NCI-H1417 (cell line): ENCODE data around the gene LGR4.

Experiments used
- DNase-seq, 3 experiments: peaks; one replicate each; lab custom pipeline; 2025; lab: John Stamatoyannopoulos, UW

The LGR4 gene

GRCh38 chr11:27404427-27404826 lies 68.2 kb downstream of the LGR4 start:
- DNase-seq, result no peak

- no peak for DNase-seq
Measured at GRCh38 chr11:27403195-27403594, 69.4 kb downstream of the LGR4 start.

- no peak for DNase-seq
Measured at GRCh38 chr11:27402450-27402849, 70.1 kb downstream of the LGR4 start.

GRCh38 chr11:27401833-27402316 lies 70.7 kb downstream of the LGR4 start:
- peak in 1 of 3 experiments; percentile 47 for DNase-seq

GRCh38 chr11:27401280-27401832 lies 71.2 kb downstream of the LGR4 start:
- DNase-seq, result no peak

GRCh38 chr11:27398400-27398770 lies 74.2 kb downstream of the LGR4 start:
- DNase-seq, result no peak

- DNase-seq, result peak in 1 of 3 experiments; percentile 8
Measured at GRCh38 chr11:27397624-27398399, 74.8 kb downstream of the LGR4 start.

- DNase-seq, result no peak
Measured at GRCh38 chr11:27396259-27396839, 76.2 kb downstream of the LGR4 start.

GRCh38 chr11:27395556-27396258 lies 76.9 kb downstream of the LGR4 start:
- DNase-seq, result peak in 2 of 3 experiments; percentile 28 to 83

- DNase-seq, result peak in 2 of 3 experiments; percentile 19 to 42
Measured at GRCh38 chr11:27394781-27395228, 77.8 kb downstream of the LGR4 start.

- peak in 1 of 3 experiments; percentile 9 for DNase-seq
Measured at GRCh38 chr11:27392278-27393114, 80.1 kb downstream of the LGR4 start.

- no peak for DNase-seq
Measured at GRCh38 chr11:27391331-27392015, 81.1 kb downstream of the LGR4 start.

GRCh38 chr11:27390318-27391295 lies 82.0 kb downstream of the LGR4 start:
- no peak for DNase-seq

GRCh38 chr11:27388869-27389268 lies 83.7 kb downstream of the LGR4 start:
- DNase-seq, result no peak

GRCh38 chr11:27388001-27388400 lies 84.6 kb downstream of the LGR4 start:
- no peak for DNase-seq

- DNase-seq, result no peak
Measured at GRCh38 chr11:27387362-27387761, 85.2 kb downstream of the LGR4 start.

- DNase-seq, result no peak
Measured at GRCh38 chr11:27386181-27386845, 86.3 kb downstream of the LGR4 start.

- DNase-seq, result no peak
Measured at GRCh38 chr11:27385245-27385644, 87.3 kb downstream of the LGR4 start.

- no peak for DNase-seq
Measured at GRCh38 chr11:27384227-27384626, 88.4 kb downstream of the LGR4 start.
